ENCODE results near the gene CARD10. TPM values are rescaled to one million over a fixed set of nuclear protein-coding genes. Genes with fewer than 3 reads are reported as not detected.

The CARD10 gene
- total RNA-seq, 4 donors from 2014 or later = 11.6 to 24.1 (median 20.9) TPM

DNA sequence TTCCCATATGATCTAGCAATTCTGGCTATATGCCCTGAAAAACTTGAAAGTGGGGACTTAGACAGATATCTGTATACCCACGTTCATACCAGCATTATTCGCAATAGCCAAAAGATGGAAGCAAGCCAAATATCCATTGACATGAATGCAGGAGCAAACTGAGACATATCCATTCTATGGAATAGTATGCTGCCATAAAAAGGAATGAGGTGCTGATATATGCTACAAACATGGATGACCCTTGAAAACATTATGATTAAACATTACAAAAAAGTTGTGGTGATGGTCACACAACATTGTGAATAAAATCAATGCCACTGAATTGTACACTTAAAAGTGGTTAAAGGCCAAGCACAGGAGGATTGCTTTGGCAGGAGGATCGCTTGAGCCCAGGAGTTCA is 58.5 kb downstream of the CARD10 start:
- no peak for DNase-seq
- Histone ChIP-seq H3K27ac (no peak overlapping the region), H3K27me3 (peaks cover 0 to 71% (median 0%) of the 10 kb centered on the region in 4 donors), H3K4me1 (no peaks in the 10 kb centered on the region), H3K36me3 (no peaks in the 10 kb centered on the region), H3K9me3 (no peaks in the 10 kb centered on the region), H3K4me3 (no peak overlapping the region)
- intact Hi-C loops (cut with DNase I) = no loop called here
- WGBS, 2 donors = 65 to 69% methylated on average over 3 of the region's 3 CpGs
- TF ChIP-seq, protein P1, sequence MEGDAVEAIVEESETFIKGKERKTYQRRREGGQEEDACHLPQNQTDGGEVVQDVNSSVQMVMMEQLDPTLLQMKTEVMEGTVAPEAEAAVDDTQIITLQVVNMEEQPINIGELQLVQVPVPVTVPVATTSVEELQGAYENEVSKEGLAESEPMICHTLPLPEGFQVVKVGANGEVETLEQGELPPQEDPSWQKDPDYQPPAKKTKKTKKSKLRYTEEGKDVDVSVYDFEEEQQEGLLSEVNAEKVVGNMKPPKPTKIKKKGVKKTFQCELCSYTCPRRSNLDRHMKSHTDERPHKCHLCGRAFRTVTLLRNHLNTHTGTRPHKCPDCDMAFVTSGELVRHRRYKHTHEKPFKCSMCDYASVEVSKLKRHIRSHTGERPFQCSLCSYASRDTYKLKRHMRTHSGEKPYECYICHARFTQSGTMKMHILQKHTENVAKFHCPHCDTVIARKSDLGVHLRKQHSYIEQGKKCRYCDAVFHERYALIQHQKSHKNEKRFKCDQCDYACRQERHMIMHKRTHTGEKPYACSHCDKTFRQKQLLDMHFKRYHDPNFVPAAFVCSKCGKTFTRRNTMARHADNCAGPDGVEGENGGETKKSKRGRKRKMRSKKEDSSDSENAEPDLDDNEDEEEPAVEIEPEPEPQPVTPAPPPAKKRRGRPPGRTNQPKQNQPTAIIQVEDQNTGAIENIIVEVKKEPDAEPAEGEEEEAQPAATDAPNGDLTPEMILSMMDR (IDR thresholded peaks at IDR 0.05) = no peak

- Histone ChIP-seq H3K36me3 (no peaks in the 10 kb centered on the region), H3K27me3 (peaks cover 0 to 76% (median 0%) of the 10 kb centered on the region in 4 donors), H3K9me3 (no peaks in the 10 kb centered on the region), H3K4me1 (no peaks in the 10 kb centered on the region), H3K27ac (no peak overlapping the region), H3K4me3 (no peak overlapping the region)
- 67 to 72% methylated on average over 9 of the region's 9 CpGs for WGBS, 2 donors
- TF ChIP-seq POLR2A (IDR thresholded peaks at IDR 0.05) = no peak
- TF ChIP-seq, protein P1 (IDR thresholded peaks at IDR 0.05) = no peak
- DNase-seq = no peak
- intact Hi-C loops (cut with DNase I) = no loop called here
These were observed 60.0 kb downstream of the CARD10 start for GRCh38 chr22:37459206-37459605.

- peaks cover 0 to 67% (median 0%) of the 10 kb centered on the region in 4 donors for H3K27me3 ChIP-seq
- intact Hi-C loops (cut with DNase I) = no loop called here
- no peak for DNase-seq
- H3K36me3 ChIP-seq = no peaks in the 10 kb centered on the region
- no peak overlapping the region for H3K4me3 ChIP-seq
- no peak for TF ChIP-seq POLR2A (IDR thresholded peaks at IDR 0.05)
- TF ChIP-seq, protein P1 (IDR thresholded peaks at IDR 0.05) = peak; percentile 68 to 95 (median 86)
- 36 to 49% methylated on average over 3 of the region's 4 CpGs for WGBS, 2 donors
- H3K4me1 ChIP-seq = no peaks in the 10 kb centered on the region
- H3K27ac ChIP-seq = no peak overlapping the region
- no peaks in the 10 kb centered on the region for H3K9me3 ChIP-seq
These were observed 61.9 kb downstream of the CARD10 start for GRCh38 chr22:37457093-37457893.

DNA sequence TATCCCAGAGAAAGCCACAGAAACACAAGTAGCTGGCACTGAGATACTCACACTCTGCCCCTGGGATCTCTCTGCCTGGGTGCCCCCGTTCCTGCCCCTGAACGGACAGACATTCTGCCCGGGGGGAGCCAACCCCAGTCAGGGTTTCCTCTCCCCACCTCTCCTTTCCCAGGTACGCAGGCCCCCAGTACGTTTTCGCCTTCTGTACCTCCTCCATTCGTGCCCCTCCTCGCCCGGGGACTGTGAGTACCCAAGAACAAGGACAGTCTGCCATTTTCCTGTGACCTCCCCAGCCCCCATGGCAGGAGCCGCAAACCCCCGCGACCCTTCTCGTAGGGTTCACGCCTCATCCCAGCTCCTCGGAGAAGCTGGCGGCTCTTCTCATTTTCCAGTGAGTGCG is 62.9 kb downstream of the CARD10 start:
- H3K27ac ChIP-seq = no peak overlapping the region
- TF ChIP-seq, protein P1 (IDR thresholded peaks at IDR 0.05) = no peak
- TF ChIP-seq POLR2A (IDR thresholded peaks at IDR 0.05) = no peak
- H3K4me1 ChIP-seq = no peaks in the 10 kb centered on the region
- H3K4me3 ChIP-seq = no peak overlapping the region
- no peaks in the 10 kb centered on the region for H3K9me3 ChIP-seq
- 75% methylated on average over 9 to 12 of the region's 17 CpGs for WGBS, 2 donors
- intact Hi-C loops (cut with DNase I) = no loop called here
- no peaks in the 10 kb centered on the region for H3K36me3 ChIP-seq
- no peak for DNase-seq
- H3K27me3 ChIP-seq = peaks cover 0 to 63% (median 0%) of the 10 kb centered on the region in 4 donors

- 53 to 82% methylated on average over 6 to 11 of the region's 14 CpGs for WGBS, 2 donors
- intact Hi-C loops (cut with DNase I) = no loop called here
- no peak for DNase-seq
- peaks cover 0 to 67% (median 0%) of the 10 kb centered on the region in 4 donors for H3K27me3 ChIP-seq
- H3K4me1 ChIP-seq = no peaks in the 10 kb centered on the region
- no peaks in the 10 kb centered on the region for H3K36me3 ChIP-seq
- TF ChIP-seq POLR2A (IDR thresholded peaks at IDR 0.05) = no peak
- TF ChIP-seq, protein P1 (IDR thresholded peaks at IDR 0.05) = no peak
- H3K4me3 ChIP-seq = no peak overlapping the region
- peaks cover 0 to 1% (median 0%) of the 10 kb centered on the region in 3 donors for H3K9me3 ChIP-seq
- no peak overlapping the region for H3K27ac ChIP-seq
These were observed 63.3 kb downstream of the CARD10 start for GRCh38 chr22:37455896-37456295.

Measured in esophagus squamous epithelium (tissue), 5 donors.